Brain microvascular endothelial cell (primary cell): ENCODE results near the gene NR4A2.

Experiments
- DNase-seq: peaks from one replicate; pipeline ENCODE4 v3.0.0-alpha.2; 2020
- H3K27ac ChIP-seq: fragments of 250-450 bp; sonication (Bioruptor Pico); 2 replicates; pipeline ENCODE4 v1.5.1; 2020; ENCODE audit warnings: mild to moderate bottlenecking, moderate library complexity
- H3K27me3 ChIP-seq: fragments of 250-450 bp; sonication (Bioruptor Pico); replicated peaks from 2 replicates; pipeline ENCODE4 v1.5.1; 2020; ENCODE audit warnings: mild to moderate bottlenecking
- H3K36me3 ChIP-seq: fragments of 250-450 bp; sonication (Bioruptor Pico); replicated peaks from 2 replicates; pipeline ENCODE4 v1.5.1; 2020; ENCODE audit warnings: mild to moderate bottlenecking
- H3K4me3 ChIP-seq: 2 replicates; pipeline ENCODE4 v1.5.1; 2011; ENCODE audit warnings: low read depth, mild to moderate bottlenecking, control low read depth, low read length, moderate library complexity
- in situ Hi-C: cut with HindIII; loops from 2 replicates; pipeline ENCODE4 v1.10.0; 2017; ENCODE audit warnings: low sequenced_read_pairs, low pct_ligation_motif_present
- TF ChIP-seq, protein P1 (sequence below): IDR thresholded peaks from 2 replicates; pipeline ENCODE4 v1.5.1; 2011; ENCODE audit warnings: low read depth, mild to moderate bottlenecking, moderate library complexity, low read length, control low read depth, inconsistent platforms; ENCODE audit errors: missing control alignments

Gene NR4A2

GRCh38 chr2:156332284-156332533, 312 bp downstream of the NR4A2 start:
- DNase-seq: no peak
- TF ChIP-seq, protein P1, sequence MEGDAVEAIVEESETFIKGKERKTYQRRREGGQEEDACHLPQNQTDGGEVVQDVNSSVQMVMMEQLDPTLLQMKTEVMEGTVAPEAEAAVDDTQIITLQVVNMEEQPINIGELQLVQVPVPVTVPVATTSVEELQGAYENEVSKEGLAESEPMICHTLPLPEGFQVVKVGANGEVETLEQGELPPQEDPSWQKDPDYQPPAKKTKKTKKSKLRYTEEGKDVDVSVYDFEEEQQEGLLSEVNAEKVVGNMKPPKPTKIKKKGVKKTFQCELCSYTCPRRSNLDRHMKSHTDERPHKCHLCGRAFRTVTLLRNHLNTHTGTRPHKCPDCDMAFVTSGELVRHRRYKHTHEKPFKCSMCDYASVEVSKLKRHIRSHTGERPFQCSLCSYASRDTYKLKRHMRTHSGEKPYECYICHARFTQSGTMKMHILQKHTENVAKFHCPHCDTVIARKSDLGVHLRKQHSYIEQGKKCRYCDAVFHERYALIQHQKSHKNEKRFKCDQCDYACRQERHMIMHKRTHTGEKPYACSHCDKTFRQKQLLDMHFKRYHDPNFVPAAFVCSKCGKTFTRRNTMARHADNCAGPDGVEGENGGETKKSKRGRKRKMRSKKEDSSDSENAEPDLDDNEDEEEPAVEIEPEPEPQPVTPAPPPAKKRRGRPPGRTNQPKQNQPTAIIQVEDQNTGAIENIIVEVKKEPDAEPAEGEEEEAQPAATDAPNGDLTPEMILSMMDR: no peak
- in situ Hi-C loops: loop anchor here (25.0 kb wide), 3 partner anchors 255 to 855 kb away; no protein-coding TSS in a partner anchor
- Histone ChIP-seq H3K36me3 (no peaks in the 10 kb centered on the region), H3K27me3 (peaks cover 6% of the 10 kb centered on the region), H3K4me3 (peak overlapping the region; percentile 87), H3K27ac (peak overlapping the region; percentile 100)

GRCh38 chr2:156331572-156332283, 793 bp downstream of the NR4A2 start:
- peak overlapping the region; percentile 87 for H3K4me3 ChIP-seq
- H3K27ac ChIP-seq: peak overlapping the region; percentile 100
- TF ChIP-seq, protein P1: no peak
- H3K36me3 ChIP-seq: no peaks in the 10 kb centered on the region
- H3K27me3 ChIP-seq: peaks cover 6% of the 10 kb centered on the region
- in situ Hi-C loops: loop anchor here (25.0 kb wide), 3 partner anchors 256 to 856 kb away; no protein-coding TSS in a partner anchor
- peak; percentile 83 for DNase-seq

- Histone ChIP-seq H3K36me3 (no peaks in the 10 kb centered on the region), H3K27ac (no peak overlapping the region), H3K4me3 (no peak overlapping the region), H3K27me3 (peaks cover 6% of the 10 kb centered on the region)
- in situ Hi-C loops: loop anchor here (25.0 kb wide), 3 partner anchors 257 to 857 kb away; no protein-coding TSS in a partner anchor
- DNase-seq: no peak
- TF ChIP-seq, protein P1: no peak
Measured at GRCh38 chr2:156329927-156330726, 2.4 kb downstream of the NR4A2 start.

GRCh38 chr2:156329031-156329926, 3.2 kb downstream of the NR4A2 start:
- Histone ChIP-seq H3K4me3 (no peak overlapping the region), H3K27ac (no peak overlapping the region), H3K36me3 (no peaks in the 10 kb centered on the region), H3K27me3 (peaks cover 6% of the 10 kb centered on the region)
- TF ChIP-seq, protein P1: no peak
- in situ Hi-C loops: loop anchor here (25.0 kb wide), 3 partner anchors 258 to 858 kb away; no protein-coding TSS in a partner anchor
- no peak for DNase-seq

- in situ Hi-C loops: loop anchor here (25.0 kb wide), 3 partner anchors 259 to 859 kb away; no protein-coding TSS in a partner anchor
- no peak for DNase-seq
- TF ChIP-seq, protein P1: no peak
Measured at GRCh38 chr2:156327835-156328695, 4.5 kb downstream of the NR4A2 start.

More at GRCh38 chr2:156327835-156328695, 4.5 kb downstream of the NR4A2 start:
- Histone ChIP-seq H3K36me3 (no peaks in the 10 kb centered on the region), H3K4me3 (no peak overlapping the region), H3K27me3 (peaks cover 13% of the 10 kb centered on the region), H3K27ac (no peak overlapping the region)
